CD4-positive, alpha-beta T cell treated with Interleukin-6 at 100 ng/mL for 8 hours (primary cell): ENCODE measurements around the gene SEC14L6.
"Not testable (repeated sequence)": the region's sequence is repeated elsewhere in the genome, so short reads cannot be mapped to it uniquely, and the experiment has no call there.

Experiments used
- DNase-seq: peaks from one replicate; pipeline ENCODE4 v3.0.0-alpha.2; 2020; ENCODE audit warnings: mixed read lengths, low spot score

The SEC14L6 gene

GRCh38 chr22:30566125-30566524, 19.6 kb upstream of the SEC14L6 start:
- no peak for DNase-seq

DNA sequence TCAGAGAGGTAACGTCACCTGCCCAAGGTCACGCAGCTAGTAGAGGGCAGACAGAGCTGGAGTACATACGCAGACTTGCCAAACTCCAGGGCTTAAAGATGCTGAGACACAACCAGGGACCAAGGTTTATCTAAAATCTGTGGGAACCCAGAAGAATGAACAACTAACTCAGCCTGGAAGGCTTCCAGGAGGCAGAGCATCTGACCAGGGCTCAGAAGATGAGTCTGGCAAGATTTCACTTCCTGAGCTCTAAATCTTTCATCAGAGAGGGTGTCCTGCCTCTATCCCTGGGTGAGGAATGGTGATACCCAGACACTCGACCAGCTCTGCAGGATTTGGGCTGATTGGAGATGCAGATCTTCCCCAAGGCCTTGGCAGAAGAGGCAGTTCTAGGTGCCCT, 18.8 kb upstream of the SEC14L6 start:
- DNase-seq = no peak

DNA sequence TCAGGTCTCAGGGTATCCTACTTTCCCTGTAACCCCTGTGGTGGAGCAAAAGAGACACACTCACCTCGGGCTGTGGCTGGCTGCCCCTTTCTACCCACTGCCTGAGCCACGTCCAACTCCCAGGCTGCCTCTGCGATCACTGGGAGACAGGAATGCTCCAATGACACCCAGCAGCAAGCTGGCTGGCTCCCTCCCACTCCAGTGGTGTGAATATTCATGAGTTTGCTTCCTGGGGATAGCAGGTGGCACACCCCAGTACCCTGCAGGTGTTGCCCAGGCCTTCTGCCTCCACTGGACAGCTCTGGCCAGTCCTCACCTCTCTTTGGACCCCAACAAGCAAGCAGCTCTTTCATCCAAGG, 18.2 kb upstream of the SEC14L6 start:
- no peak for DNase-seq

- DNase-seq = no peak
Measured at GRCh38 chr22:30564045-30564760, 17.7 kb upstream of the SEC14L6 start.

- DNase-seq = no peak
Measured at GRCh38 chr22:30562366-30562765, 15.8 kb upstream of the SEC14L6 start.

DNA sequence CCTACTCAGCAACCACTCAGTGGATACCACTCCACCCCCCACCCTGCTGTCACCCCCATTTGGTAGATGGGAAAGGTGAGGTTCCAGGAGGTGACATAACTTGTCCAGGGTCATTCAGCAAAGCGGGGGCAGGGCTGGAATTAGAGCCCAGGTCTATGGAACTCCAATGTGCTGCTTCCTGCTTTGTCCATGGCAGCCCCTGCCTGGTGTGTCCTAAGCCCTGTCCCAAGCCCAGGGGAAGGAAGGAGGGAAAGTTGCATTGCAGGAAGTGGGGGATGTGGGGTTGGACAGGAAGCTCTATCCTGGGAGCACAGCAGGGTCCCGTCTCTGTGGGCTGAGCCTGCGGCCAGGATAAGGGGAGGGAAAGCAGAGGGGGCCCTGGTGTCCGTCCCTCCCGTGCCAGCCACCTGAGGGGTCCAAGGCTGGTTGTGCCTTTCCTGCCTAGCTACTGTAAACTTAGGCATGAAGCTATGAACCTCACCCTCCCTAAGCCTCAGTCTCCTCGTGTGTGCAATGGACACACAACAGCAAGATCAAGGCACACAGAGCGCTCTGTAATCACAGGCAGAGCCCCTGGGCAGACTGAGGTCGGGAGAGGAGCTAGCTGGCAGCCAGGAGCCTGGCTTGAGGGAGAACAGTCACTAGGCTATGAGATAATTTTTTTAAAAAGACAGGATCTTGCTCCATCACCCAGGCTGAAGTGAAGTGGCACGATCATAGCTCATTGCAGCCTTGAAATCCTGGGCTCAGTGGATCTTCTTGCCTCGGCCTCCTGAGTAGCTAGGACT, 15.1 kb upstream of the SEC14L6 start:
- no peak for DNase-seq

- not testable (repeated sequence) for DNase-seq
Measured at GRCh38 chr22:30560643-30561202, 14.2 kb upstream of the SEC14L6 start.

DNA sequence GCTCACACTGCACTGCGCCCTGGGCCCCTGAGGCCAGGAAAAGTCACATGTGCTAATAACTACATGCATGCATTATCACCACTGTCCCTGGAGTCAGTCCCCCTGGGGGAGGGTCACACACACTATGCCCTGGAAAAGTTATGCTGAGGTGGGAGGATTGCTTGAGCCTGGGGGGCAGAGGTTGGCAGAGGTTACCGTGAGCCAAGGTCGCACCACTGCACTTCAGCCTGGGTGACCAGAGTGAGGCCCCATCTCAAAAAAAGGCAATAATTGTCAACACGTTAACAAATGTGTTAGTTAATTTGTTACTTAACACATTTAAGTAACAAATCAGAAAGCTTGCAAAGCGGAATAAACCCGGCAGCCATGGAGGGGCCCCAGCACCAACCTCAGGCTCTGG, 13.3 kb upstream of the SEC14L6 start:
- no peak for DNase-seq

- no peak for DNase-seq
Measured at GRCh38 chr22:30557243-30557642, 10.7 kb upstream of the SEC14L6 start.

GRCh38 chr22:30556388-30556787, 9.8 kb upstream of the SEC14L6 start:
- no peak for DNase-seq

GRCh38 chr22:30555282-30556210, 9.0 kb upstream of the SEC14L6 start:
- no peak for DNase-seq

GRCh38 chr22:30553971-30554370, 7.4 kb upstream of the SEC14L6 start:
- no peak for DNase-seq

GRCh38 chr22:30552719-30553118, 6.2 kb upstream of the SEC14L6 start:
- DNase-seq = no peak

DNA sequence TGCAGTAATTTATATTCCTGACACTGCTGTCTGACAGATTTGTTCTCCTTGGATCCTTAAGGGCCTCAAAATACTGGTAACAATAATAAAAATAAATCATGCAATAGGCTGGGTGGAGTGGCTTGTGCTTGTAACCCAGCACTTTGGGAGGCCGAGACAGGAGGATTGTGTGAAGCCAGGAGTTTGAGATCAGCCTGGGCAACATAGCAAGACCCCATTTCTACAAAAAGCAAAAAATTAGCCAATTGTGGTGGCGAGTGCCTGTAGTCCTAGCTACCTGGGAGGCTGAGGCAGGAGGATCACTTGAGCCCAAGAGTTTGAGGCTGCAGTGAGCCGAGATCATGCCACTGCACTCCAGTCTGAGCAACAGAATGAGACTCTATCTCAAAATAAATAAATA, 5.3 kb upstream of the SEC14L6 start:
- DNase-seq = not testable (repeated sequence)

GRCh38 chr22:30547188-30547587, 647 bp upstream of the SEC14L6 start:
- no peak for DNase-seq

DNA sequence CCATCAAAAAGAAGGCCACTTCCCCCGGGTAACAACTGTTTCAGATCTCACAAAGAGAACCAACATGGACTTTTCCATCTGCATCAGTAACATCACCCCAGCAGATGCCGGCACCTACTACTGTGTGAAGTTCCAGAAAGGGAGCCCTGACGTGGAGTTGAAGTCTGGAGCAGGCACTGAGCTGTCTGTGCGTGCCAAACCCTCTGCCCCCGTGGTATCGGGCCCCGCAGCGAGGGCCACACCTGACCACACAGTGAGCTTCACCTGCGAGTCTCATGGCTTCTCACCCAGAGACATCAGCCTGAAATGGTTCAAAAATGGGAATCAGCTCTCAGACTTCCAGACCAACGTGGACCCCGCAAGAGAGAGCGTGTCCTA, 3.7 kb downstream of the SEC14L6 start:
- DNase-seq = no peak

GRCh38 chr22:30541961-30542810, 4.4 kb downstream of the SEC14L6 start:
- no peak for DNase-seq

GRCh38 chr22:30541511-30541910, 5.0 kb downstream of the SEC14L6 start:
- DNase-seq = not testable (repeated sequence)

DNA sequence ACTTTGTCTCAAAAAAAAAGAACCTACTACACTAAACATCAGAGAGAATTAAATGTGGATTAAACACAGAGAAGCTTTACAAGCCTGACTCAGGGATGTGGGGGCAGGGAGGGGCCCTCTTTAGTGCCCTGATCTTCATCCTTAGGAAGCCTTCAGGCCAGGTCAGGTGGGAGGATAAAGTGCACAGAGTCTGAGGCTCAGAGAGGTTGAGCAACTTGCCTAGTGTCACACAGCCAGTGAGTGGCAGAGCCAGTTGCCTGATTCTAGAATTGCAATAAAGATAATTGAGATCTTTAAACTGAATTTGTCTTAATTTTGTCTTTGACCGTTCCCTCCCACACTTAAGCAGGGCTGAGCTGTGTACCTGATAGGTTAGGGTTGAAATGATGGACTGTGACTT, 7.2 kb downstream of the SEC14L6 start:
- no peak for DNase-seq

- DNase-seq = no peak
Measured at GRCh38 chr22:30538280-30538679, 8.3 kb downstream of the SEC14L6 start.

DNA sequence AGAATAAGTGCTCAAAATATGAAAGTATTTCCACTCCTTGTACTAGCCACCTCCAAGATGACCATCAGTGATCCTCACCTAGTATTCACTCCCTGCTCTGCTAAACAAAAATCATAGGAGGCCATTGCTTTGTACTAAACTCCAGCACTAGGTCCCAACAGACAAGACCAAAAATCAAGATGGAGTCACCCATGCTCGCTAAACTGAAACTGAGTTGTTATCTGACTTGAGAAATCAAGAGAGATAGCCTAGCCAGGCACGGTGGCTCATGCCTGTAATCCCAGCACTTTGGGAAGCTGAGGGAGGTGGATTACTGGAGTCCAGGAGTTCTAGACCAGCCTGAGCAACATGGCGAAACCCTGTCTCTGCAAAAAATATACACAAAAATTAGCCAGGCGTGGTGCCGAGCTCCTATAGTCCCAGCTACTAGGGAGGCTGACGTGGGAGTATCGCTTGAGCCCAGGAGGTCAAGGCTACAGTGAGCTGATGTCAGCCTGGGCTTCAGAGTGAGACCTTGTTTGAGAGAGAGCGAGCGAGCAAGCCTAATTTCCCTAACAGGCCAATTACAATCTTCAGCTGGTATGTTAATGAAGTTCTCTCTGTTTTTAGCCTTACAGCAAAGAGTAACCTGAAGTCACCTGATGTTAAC, 9.3 kb downstream of the SEC14L6 start:
- no peak for DNase-seq
